HG03196 (cell line): Measurements from ENCODE around the gene ZNF140.
A peak's percentile ranks its signal among the peaks of the same experiment; 100 is the strongest.

Experiments
- ATAC-seq: cut with Tn5 transposase; IDR thresholded peaks from one replicate; pipeline ENCODE4 v1.9.1; 2021; ENCODE audit not compliant: unreplicated experiment

ZNF140 gene

GRCh38 chr12:133080368-133081158 is at the start of gene ZNF140:
ZNF140 (plus strand) TSS chr12:133080923; CDS start chr12:133081321, 398 bp downstream.
- ATAC-seq: peak; percentile 80

GRCh38 chr12:133037207-133038005 is 43.3 kb upstream of the ZNF140 start, which contains the start of gene ZNF84:
ZNF84 (plus strand) TSS chr12:133037509; CDS start chr12:133041468, 3,959 bp downstream.
- peak; percentile 87 for ATAC-seq

GRCh38 chr12:133038118-133038709 is 42.5 kb upstream of the ZNF140 start:
- no peak for ATAC-seq

GRCh38 chr12:133046698-133047097 is 34.0 kb upstream of the ZNF140 start:
- no peak for ATAC-seq

- no peak for ATAC-seq
Observed at GRCh38 chr12:133057446-133057845, 23.3 kb upstream of the ZNF140 start.

- no peak for ATAC-seq
Observed at GRCh38 chr12:133058203-133059113, 22.3 kb upstream of the ZNF140 start.

- ATAC-seq: no peak
Observed at GRCh38 chr12:133061954-133062353, 18.8 kb upstream of the ZNF140 start.

GRCh38 chr12:133063556-133063955 is 17.2 kb upstream of the ZNF140 start:
- ATAC-seq: no peak

- ATAC-seq: no peak
Observed at GRCh38 chr12:133073836-133074235, 6.9 kb upstream of the ZNF140 start.

GRCh38 chr12:133080026-133080367 is 726 bp upstream of the ZNF140 start:
- ATAC-seq: peak; percentile 84

GRCh38 chr12:133081159-133081780 is 547 bp downstream of the ZNF140 start:
- no peak for ATAC-seq

- ATAC-seq: no peak
Observed at GRCh38 chr12:133083345-133083744, 2.6 kb downstream of the ZNF140 start.

GRCh38 chr12:133105620-133106019 is 24.9 kb downstream of the ZNF140 start:
- ATAC-seq: no peak

- ATAC-seq: no peak
Observed at GRCh38 chr12:133106253-133106652, 25.5 kb downstream of the ZNF140 start.

GRCh38 chr12:133107121-133107520 is 26.4 kb downstream of the ZNF140 start:
- no peak for ATAC-seq

GRCh38 chr12:133108150-133108549 is 27.4 kb downstream of the ZNF140 start:
- no peak for ATAC-seq

- no peak for ATAC-seq
Observed at GRCh38 chr12:133120385-133121191, 39.9 kb downstream of the ZNF140 start.

- ATAC-seq: no peak
Observed at GRCh38 chr12:133124674-133125073, 44.0 kb downstream of the ZNF140 start.

- ATAC-seq: no peak
Observed at GRCh38 chr12:133129368-133130037, 48.8 kb downstream of the ZNF140 start.
